ENCODE data around the gene ABHD16B.

The ABHD16B gene

DNA sequence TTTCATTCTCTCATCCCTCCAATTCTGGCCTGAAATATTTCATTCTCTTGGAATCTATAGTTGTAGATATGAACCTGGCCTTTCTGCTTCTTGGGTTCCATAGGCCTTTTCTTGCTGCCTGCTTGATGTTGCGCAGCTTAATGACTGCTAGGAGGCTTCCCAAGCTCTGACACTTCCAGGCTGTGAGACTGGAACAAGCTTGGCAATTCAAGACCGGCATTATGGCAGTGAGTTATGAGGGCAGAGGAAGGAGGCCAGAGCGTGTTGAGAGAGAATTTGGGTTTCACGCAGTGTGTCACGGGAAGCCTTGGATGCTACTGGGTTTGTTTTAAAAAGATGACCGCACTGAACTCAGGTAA lies 32.7 kb downstream of the ABHD16B start:
- peaks cover 0 to 44% (median 29%) of the 10 kb centered on the region in 5 donors for H3K36me3 ChIP-seq (ENCODE audit: control insufficient read depth in 5 of 5, insufficient read depth in 5 of 5, low read length in 5 of 5)
- H3K4me1 ChIP-seq (ENCODE audit: control insufficient read depth in 5 of 5, insufficient read depth in 5 of 5, low read length in 5 of 5): peaks cover 13 to 54% (median 39%) of the 10 kb centered on the region in 5 donors
- H3K27ac ChIP-seq (ENCODE audit: low read depth, low read length): peak overlapping the region; percentile 67
- H3K27me3 ChIP-seq (ENCODE audit: control insufficient read depth in 5 of 5, insufficient read depth in 4 of 5, low read length in 5 of 5): no peaks in the 10 kb centered on the region
- H3K9me3 ChIP-seq (ENCODE audit: control insufficient read depth in 5 of 5, low read length in 5 of 5): no peaks in the 10 kb centered on the region
- H3K9ac ChIP-seq (ENCODE audit: low read length in 5 of 5): peak overlapping the region in 2 of 5 donors; percentile 7 to 65
- peak overlapping the region in 4 of 5 donors; percentile 65 to 75 (median 71) for H3K4me3 ChIP-seq (ENCODE audit: low read depth in 1 of 5, low read length in 5 of 5)

- H3K36me3 ChIP-seq (ENCODE audit: control insufficient read depth in 5 of 5, insufficient read depth in 5 of 5, low read length in 5 of 5): peaks cover 0 to 38% (median 24%) of the 10 kb centered on the region in 5 donors
- H3K4me1 ChIP-seq (ENCODE audit: control insufficient read depth in 5 of 5, insufficient read depth in 5 of 5, low read length in 5 of 5): peaks cover 13 to 53% (median 33%) of the 10 kb centered on the region in 5 donors
- peak within 1 kb of the TSS; percentile 69 to 75 (median 72) for H3K4me3 ChIP-seq (ENCODE audit: low read depth in 1 of 5, low read length in 5 of 5)
- no peaks in the 10 kb centered on the region for H3K9me3 ChIP-seq (ENCODE audit: control insufficient read depth in 5 of 5, low read length in 5 of 5)
- peak within 1 kb of the TSS; percentile 61 to 71 (median 68) for H3K9ac ChIP-seq (ENCODE audit: low read length in 5 of 5)
- no peaks in the 10 kb centered on the region for H3K27me3 ChIP-seq (ENCODE audit: control insufficient read depth in 5 of 5, insufficient read depth in 4 of 5, low read length in 5 of 5)
- H3K27ac ChIP-seq (ENCODE audit: low read depth, low read length): peak within 1 kb of the TSS; percentile 90
These were observed 33.3 kb downstream of the ABHD16B start, which contains the start of gene DNAJC5 for GRCh38 chr20:63894358-63895201. TSS of gene DNAJC5 (plus strand) at chr20:63895126. CDS start at chr20:63928346, 33,220 bp downstream.

GRCh38 chr20:63895202-63895951 lies 34.1 kb downstream of the ABHD16B start:
- peaks cover 0 to 30% (median 16%) of the 10 kb centered on the region in 5 donors for H3K36me3 ChIP-seq (ENCODE audit: control insufficient read depth in 5 of 5, insufficient read depth in 5 of 5, low read length in 5 of 5)
- H3K4me3 ChIP-seq (ENCODE audit: low read depth in 1 of 5, low read length in 5 of 5): peak overlapping the region; percentile 47 to 72 (median 66)
- no peaks in the 10 kb centered on the region for H3K9me3 ChIP-seq (ENCODE audit: control insufficient read depth in 5 of 5, low read length in 5 of 5)
- H3K4me1 ChIP-seq (ENCODE audit: control insufficient read depth in 5 of 5, insufficient read depth in 5 of 5, low read length in 5 of 5): peaks cover 13 to 50% (median 30%) of the 10 kb centered on the region in 5 donors
- H3K9ac ChIP-seq (ENCODE audit: low read length in 5 of 5): peak overlapping the region; percentile 61 to 71 (median 68)
- no peaks in the 10 kb centered on the region for H3K27me3 ChIP-seq (ENCODE audit: control insufficient read depth in 5 of 5, insufficient read depth in 4 of 5, low read length in 5 of 5)
- H3K27ac ChIP-seq (ENCODE audit: low read depth, low read length): peak overlapping the region; percentile 90

DNA sequence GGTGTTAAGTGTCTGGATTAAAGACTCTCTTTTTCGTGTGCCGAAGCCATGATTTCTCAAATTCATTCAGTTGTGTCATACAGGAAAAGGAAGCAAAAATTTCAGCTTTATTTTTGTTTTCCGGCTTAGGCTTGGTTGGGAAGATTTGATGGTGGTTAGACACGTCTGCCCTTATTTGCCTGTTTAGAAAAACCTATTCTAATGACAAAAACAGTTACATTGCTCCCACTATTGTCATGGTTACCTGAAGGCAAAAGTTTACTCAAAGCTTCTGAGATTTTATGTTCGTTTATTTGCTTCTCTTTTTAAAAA lies 34.6 kb downstream of the ABHD16B start:
- H3K27me3 ChIP-seq (ENCODE audit: control insufficient read depth in 5 of 5, insufficient read depth in 4 of 5, low read length in 5 of 5): no peaks in the 10 kb centered on the region
- H3K9ac ChIP-seq (ENCODE audit: low read length in 5 of 5): peak overlapping the region; percentile 61 to 71 (median 68)
- peaks cover 13 to 54% (median 32%) of the 10 kb centered on the region in 5 donors for H3K4me1 ChIP-seq (ENCODE audit: control insufficient read depth in 5 of 5, insufficient read depth in 5 of 5, low read length in 5 of 5)
- H3K27ac ChIP-seq (ENCODE audit: low read depth, low read length): peak overlapping the region; percentile 90
- H3K9me3 ChIP-seq (ENCODE audit: control insufficient read depth in 5 of 5, low read length in 5 of 5): no peaks in the 10 kb centered on the region
- peak overlapping the region; percentile 47 to 72 (median 66) for H3K4me3 ChIP-seq (ENCODE audit: low read depth in 1 of 5, low read length in 5 of 5)
- H3K36me3 ChIP-seq (ENCODE audit: control insufficient read depth in 5 of 5, insufficient read depth in 5 of 5, low read length in 5 of 5): peaks cover 0 to 24% (median 12%) of the 10 kb centered on the region in 5 donors

DNA sequence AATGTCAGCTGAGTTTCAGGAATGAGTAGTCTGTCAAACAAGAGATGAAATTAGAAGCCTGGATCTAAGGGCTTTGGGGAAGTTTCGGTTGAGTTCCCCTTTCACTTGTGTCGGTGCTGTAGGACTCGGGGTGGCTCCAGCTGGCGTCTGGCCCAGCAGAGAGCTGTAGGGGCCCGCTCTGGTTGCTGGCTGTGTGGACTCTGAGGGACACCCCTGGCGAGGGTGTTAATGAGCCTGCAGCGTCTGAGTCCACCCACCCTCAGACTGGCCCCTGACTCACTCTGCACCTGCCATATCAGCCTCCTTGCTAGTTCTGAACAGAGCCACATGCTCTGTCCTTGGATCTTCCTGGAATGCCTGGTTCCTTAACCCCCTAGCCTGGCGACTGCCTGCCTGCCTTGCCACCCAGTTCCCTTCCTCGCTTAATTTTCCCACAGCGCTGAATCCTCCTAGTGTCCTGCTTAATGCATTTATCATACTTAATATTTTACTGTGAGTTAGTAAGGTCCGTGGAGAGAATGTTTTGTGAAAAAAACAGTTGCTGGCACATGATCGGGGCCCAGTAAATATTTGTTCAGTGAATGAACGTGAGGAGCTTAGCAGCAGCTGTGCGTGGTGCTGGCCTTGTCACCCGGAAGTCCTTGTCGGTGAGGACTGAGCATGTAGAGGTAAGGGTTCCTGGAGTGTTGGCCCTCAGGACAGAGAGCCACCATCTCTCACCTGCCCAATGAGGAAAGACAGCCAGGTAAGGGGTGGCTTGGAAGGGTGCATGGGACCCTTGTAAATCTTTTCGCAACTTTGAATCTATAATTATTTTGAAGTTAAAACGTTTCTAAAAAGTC lies 35.2 kb downstream of the ABHD16B start:
- Histone ChIP-seq H3K9me3 (ENCODE audit: control insufficient read depth in 5 of 5, low read length in 5 of 5) (no peaks in the 10 kb centered on the region), H3K27ac (ENCODE audit: low read depth, low read length) (peak overlapping the region; percentile 90), H3K9ac (ENCODE audit: low read length in 5 of 5) (peak overlapping the region; percentile 48 to 71 (median 66)), H3K36me3 (ENCODE audit: control insufficient read depth in 5 of 5, insufficient read depth in 5 of 5, low read length in 5 of 5) (peaks cover 0 to 22% (median 7%) of the 10 kb centered on the region in 5 donors), H3K4me1 (ENCODE audit: control insufficient read depth in 5 of 5, insufficient read depth in 5 of 5, low read length in 5 of 5) (peaks cover 13 to 59% (median 34%) of the 10 kb centered on the region in 5 donors), H3K4me3 (ENCODE audit: low read depth in 1 of 5, low read length in 5 of 5) (peak overlapping the region; percentile 47 to 72 (median 66)), H3K27me3 (ENCODE audit: control insufficient read depth in 5 of 5, insufficient read depth in 4 of 5, low read length in 5 of 5) (no peaks in the 10 kb centered on the region)

DNA sequence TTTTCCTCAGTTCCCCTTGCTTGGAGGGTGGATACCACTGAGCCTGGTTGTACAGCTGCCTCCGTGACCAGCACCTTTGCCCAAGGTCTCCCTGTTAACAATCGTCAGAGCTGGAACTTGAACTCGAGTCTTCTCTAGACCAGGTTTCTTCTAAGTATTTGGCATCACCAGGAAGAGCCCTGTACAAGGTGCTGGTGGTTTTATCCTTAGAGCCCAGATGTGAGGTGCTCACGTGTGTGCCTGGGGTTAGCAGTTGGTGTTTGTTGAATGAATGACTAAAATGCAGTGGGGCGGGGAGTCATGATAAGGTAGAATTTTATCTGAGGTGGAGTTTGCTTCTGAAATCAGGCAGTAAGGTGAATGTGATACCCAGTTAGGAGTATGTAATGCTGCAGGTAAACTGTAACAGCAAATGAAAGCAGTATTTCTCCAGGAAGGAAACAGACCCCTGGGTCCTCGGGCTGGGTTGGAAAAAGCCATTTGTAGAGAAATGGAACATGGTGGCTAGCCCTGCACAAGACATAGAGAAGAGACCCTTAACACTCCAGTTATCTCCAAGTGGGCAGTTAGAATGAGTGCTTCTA lies 36.8 kb downstream of the ABHD16B start:
- no peaks in the 10 kb centered on the region for H3K27me3 ChIP-seq (ENCODE audit: control insufficient read depth in 5 of 5, insufficient read depth in 4 of 5, low read length in 5 of 5)
- peaks cover 13 to 63% (median 34%) of the 10 kb centered on the region in 5 donors for H3K4me1 ChIP-seq (ENCODE audit: control insufficient read depth in 5 of 5, insufficient read depth in 5 of 5, low read length in 5 of 5)

GRCh38 chr20:63898882-63899558 lies 37.7 kb downstream of the ABHD16B start:
- Histone ChIP-seq H3K9ac (ENCODE audit: low read length in 5 of 5) (peak overlapping the region in 2 of 5 donors; percentile 15 to 46), H3K36me3 (ENCODE audit: control insufficient read depth in 5 of 5, insufficient read depth in 5 of 5, low read length in 5 of 5) (peaks cover 0 to 16% (median 2%) of the 10 kb centered on the region in 5 donors), H3K27me3 (ENCODE audit: control insufficient read depth in 5 of 5, insufficient read depth in 4 of 5, low read length in 5 of 5) (no peaks in the 10 kb centered on the region), H3K4me3 (ENCODE audit: low read depth in 1 of 5, low read length in 5 of 5) (no peak overlapping the region), H3K9me3 (ENCODE audit: control insufficient read depth in 5 of 5, low read length in 5 of 5) (no peaks in the 10 kb centered on the region), H3K27ac (ENCODE audit: low read depth, low read length) (no peak overlapping the region), H3K4me1 (ENCODE audit: control insufficient read depth in 5 of 5, insufficient read depth in 5 of 5, low read length in 5 of 5) (peaks cover 13 to 63% (median 33%) of the 10 kb centered on the region in 5 donors)

More for the DNA sequence above, 36.8 kb downstream of the ABHD16B start:
- Histone ChIP-seq H3K27ac (ENCODE audit: low read depth, low read length) (no peak overlapping the region), H3K4me3 (ENCODE audit: low read depth in 1 of 5, low read length in 5 of 5) (no peak overlapping the region), H3K9me3 (ENCODE audit: control insufficient read depth in 5 of 5, low read length in 5 of 5) (no peaks in the 10 kb centered on the region), H3K36me3 (ENCODE audit: control insufficient read depth in 5 of 5, insufficient read depth in 5 of 5, low read length in 5 of 5) (peaks cover 0 to 15% (median 2%) of the 10 kb centered on the region in 5 donors), H3K9ac (ENCODE audit: low read length in 5 of 5) (no peak overlapping the region)

DNA sequence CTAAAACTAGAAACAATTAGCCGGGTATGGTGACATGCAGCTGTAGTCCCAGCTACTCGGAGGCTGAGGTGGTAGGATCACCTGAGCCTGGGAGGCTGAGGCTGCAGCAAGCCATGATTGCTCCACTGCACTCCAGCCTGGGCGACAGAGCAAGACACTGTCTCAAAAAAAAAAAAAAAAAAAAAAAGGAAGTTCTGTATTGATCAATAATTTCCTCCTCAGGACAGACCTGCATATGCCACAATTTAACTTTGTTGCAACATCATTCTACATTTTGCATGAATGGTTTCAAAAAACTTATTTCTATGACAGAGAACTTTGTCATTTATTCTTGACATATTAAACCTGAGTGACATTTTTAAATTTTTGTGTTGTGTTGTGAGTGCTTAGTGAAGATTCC lies 39.1 kb downstream of the ABHD16B start:
- H3K27me3 ChIP-seq (ENCODE audit: control insufficient read depth in 5 of 5, insufficient read depth in 4 of 5, low read length in 5 of 5): no peaks in the 10 kb centered on the region
- H3K9me3 ChIP-seq (ENCODE audit: control insufficient read depth in 5 of 5, low read length in 5 of 5): no peaks in the 10 kb centered on the region
- H3K27ac ChIP-seq (ENCODE audit: low read depth, low read length): no peak overlapping the region
- peaks cover 0 to 16% (median 2%) of the 10 kb centered on the region in 5 donors for H3K36me3 ChIP-seq (ENCODE audit: control insufficient read depth in 5 of 5, insufficient read depth in 5 of 5, low read length in 5 of 5)
- no peak overlapping the region for H3K4me3 ChIP-seq (ENCODE audit: low read depth in 1 of 5, low read length in 5 of 5)
- peaks cover 13 to 57% (median 28%) of the 10 kb centered on the region in 5 donors for H3K4me1 ChIP-seq (ENCODE audit: control insufficient read depth in 5 of 5, insufficient read depth in 5 of 5, low read length in 5 of 5)
- no peak overlapping the region for H3K9ac ChIP-seq (ENCODE audit: low read length in 5 of 5)

Measured in subcutaneous abdominal adipose tissue (tissue), 5 donors.